GM21619 (cell line): ENCODE data around the gene GRIA2.

Experiments
- ATAC-seq: cut with Tn5 transposase; IDR thresholded peaks from one replicate; pipeline ENCODE4 v1.9.1; 2021; ENCODE audit not compliant: unreplicated experiment

The GRIA2 gene

DNA sequence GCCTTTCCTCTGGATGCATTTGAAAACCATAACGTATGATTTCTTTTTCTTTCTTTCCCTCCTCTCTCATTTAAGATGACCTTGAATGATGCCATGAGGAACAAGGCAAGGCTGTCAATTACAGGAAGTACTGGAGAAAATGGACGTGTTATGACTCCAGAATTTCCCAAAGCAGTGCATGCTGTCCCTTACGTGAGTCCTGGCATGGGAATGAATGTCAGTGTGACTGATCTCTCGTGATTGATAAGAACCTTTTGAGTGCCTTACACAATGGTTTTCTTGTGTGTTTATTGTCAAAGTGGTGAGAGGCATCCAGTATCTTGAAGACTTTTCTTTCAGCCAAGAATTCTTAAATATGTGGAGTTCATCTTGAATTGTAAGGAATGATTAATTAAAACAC is 142.8 kb downstream of the GRIA2 start:
- no peak for ATAC-seq

DNA sequence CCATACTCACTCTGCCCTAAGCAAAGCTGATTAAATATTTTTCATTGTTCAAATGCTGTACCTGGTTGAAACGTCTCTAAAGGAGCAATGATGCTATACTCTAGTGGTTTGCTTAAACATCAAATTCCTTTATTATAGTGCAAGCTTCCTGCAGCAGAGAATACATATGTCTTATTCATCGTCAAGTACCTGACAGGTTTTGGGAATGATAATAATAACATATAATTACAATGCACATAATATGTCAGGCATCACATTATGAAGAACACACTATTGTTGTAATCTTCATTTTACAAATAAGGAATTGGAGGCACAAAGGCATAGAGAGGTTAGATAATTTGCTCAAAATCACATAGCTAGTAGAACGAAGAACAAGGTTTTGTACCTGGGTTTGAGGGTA is 151.6 kb downstream of the GRIA2 start:
- ATAC-seq = no peak

DNA sequence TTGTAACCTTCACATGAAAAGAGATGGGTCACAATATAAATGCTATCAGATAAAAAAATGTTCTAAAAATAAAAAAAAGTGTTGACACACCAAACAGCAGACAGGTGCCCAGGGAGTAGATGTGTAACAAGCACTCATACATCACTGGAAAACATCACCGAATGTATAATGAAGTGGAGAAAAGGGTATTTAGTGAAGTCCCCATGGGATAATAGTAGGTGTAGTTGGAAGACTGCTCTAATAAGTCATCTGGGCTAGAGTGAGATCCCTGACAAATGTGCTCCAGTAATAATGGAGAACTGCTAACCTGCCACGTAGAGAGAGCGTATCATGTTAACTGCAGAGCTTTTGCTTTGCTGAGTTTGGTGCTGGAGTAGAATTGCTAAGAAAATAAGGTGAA is 152.0 kb downstream of the GRIA2 start:
- ATAC-seq = no peak

DNA sequence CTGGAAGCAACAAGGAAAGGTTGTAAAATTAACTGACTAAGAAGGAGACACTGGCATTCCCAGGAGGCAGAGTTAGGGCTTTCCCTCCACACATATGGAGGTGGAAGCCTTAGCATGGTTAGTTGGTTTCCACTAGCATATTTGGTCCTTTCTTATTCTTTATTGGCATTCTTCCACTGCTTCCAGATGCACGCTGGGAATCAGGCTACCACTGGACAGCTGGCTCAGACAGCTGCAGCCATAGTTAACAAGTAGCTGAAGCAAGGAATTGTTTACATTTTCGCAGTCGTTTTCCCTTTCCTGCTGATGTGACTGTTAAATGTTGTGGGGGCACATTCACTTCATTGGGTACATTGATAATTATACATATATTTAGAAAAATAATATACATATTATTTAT is 169.2 kb downstream of the GRIA2 start:
- ATAC-seq = no peak

DNA sequence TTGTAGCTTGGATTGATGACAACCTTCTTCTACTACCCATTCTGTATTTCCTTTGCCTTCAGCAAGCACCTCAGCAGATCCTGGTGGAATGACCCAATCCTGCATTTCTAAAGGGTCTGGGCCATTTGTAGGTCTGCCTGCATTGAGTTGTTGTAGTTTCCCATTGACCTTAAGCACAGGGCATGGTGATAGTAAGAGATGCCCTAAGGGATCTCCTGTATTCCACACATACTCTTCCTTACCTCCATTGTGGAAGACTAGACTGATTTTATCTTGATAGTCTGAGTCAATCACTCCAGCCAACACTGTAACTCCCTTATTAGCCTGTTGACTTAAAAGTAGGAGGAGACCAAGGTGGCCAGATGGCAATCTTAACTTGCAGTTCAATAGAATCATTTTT is 184.5 kb downstream of the GRIA2 start:
- no peak for ATAC-seq
